RWPE1 (cell line): ENCODE measurements around the gene FREY1.
A peak's percentile ranks its signal among the peaks of the same experiment; 100 is the strongest.

Experiments
- CTCF ChIA-PET: fragments of 350-600 bp; sonication (Branson Sonifier 250); formaldehyde crosslinking; extraction: SDS; loops from one replicate; lab custom pipeline; 2021; lab: Yijun Ruan, JAX
- POLR2A ChIA-PET: fragments of 400-600 bp; formaldehyde crosslinking; extraction: SDS; loops from one replicate; lab custom pipeline; 2020; ENCODE audit warnings: antibody characterized with exemption; ENCODE audit not compliant: low non-redundant PET; lab: Yijun Ruan, JAX
- DNase-seq: peaks from one replicate; pipeline ENCODE4 v3.0.0; 2012; ENCODE audit warnings: low spot score
- H3K27ac ChIP-seq: fragments of 450-650 bp; 2 replicates; pipeline ENCODE4 v1.5.1; 2017
- TF ChIP-seq, protein P1 (sequence below): fragments of 450-650 bp; conservative IDR thresholded peaks from 2 replicates; pipeline ENCODE4 v1.5.1; 2017; ENCODE audit warnings: low read depth, mild to moderate bottlenecking

FREY1 gene

DNA sequence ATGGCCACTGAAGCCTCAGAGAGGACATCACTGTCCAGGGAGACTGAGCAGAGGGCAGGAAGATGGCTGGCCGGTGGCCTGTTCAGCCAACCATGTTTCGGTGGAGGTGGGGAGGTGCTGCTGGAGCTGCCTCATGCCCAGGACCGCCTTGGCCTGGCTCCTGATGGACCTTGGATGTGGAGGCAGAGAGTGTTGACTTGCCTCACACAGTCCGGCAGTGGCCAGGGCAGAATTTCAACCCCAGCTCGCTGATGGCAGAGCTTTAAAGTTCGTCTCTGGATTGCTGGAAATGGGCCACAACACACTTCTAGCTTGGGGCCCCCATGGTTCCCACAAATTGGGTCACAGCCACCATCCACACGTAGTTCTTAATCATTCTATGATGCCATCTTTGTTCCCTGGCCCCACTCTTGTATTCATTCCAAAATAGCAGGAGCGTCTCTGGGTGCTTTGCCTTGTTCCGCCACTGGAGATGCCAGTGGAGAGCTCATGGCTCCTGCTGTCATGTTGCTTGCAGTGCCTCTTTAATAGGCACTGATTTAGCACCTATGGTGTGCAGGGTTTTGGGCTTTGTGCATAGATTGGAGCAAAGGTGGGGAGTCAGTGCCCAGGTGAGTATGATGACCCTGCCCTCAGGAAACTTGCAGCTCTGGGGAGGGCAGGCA lies 16.1 kb downstream of the FREY1 start:
- TF ChIP-seq, protein P1, sequence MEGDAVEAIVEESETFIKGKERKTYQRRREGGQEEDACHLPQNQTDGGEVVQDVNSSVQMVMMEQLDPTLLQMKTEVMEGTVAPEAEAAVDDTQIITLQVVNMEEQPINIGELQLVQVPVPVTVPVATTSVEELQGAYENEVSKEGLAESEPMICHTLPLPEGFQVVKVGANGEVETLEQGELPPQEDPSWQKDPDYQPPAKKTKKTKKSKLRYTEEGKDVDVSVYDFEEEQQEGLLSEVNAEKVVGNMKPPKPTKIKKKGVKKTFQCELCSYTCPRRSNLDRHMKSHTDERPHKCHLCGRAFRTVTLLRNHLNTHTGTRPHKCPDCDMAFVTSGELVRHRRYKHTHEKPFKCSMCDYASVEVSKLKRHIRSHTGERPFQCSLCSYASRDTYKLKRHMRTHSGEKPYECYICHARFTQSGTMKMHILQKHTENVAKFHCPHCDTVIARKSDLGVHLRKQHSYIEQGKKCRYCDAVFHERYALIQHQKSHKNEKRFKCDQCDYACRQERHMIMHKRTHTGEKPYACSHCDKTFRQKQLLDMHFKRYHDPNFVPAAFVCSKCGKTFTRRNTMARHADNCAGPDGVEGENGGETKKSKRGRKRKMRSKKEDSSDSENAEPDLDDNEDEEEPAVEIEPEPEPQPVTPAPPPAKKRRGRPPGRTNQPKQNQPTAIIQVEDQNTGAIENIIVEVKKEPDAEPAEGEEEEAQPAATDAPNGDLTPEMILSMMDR, result no peak
- POLR2A ChIA-PET, result no interaction called here
- CTCF ChIA-PET, result interaction anchor here (0.6 kb wide), 1 partner anchor 79 kb away, joined by 6 read pairs; no protein-coding TSS in a partner anchor

DNA sequence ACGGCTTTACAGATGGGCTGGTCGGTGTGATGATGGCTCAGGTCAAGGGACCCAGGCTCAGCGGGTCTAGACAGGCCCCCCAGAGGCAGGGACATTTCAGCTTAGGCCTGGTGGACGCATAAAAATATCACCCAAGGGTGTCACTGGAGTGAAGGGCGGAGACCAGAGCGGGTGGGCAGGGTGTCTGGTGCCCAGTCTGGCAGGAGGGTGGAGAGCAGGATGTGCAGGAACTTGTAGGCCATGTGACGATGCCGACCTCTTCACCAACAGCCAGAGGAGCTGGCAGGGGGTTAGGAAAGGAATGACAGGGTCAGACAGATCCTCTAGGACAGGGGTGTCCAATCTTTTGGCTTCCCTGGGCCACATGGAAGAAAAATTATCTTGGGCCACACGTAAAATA lies 17.1 kb downstream of the FREY1 start:
- TF ChIP-seq, protein P1, result no peak
- H3K27ac ChIP-seq, result peak overlapping the region; percentile 37
- DNase-seq, result no peak
- ChIA-PET POLR2A (no interaction called here), CTCF (no interaction called here)

More for the DNA sequence above, 16.1 kb downstream of the FREY1 start:
- DNase-seq, result no peak
- no peak overlapping the region for H3K27ac ChIP-seq

DNA sequence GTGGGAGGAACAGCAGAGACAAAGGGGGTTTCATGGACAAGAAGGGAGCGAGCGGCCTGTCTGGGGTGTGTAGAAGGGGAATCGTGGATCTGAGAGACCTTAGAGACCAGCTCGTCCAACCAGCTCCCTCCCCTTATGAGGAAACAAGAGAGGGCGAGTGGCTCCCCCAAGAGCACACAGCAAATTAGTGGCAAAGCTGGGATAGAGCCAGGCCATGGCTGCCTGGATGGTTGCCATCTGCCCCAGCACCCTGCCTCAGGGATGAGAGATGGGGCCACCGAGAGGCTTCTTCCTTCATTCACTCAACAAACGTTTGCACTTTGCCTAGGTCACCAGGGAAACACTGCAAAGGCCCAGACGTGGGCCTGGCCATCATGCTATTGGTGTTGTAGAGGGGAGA lies 17.5 kb downstream of the FREY1 start:
- DNase-seq, result no peak
- TF ChIP-seq, protein P1, result no peak
- CTCF ChIA-PET, result no interaction called here
- H3K27ac ChIP-seq, result peak overlapping the region; percentile 37
- POLR2A ChIA-PET, result no interaction called here

DNA sequence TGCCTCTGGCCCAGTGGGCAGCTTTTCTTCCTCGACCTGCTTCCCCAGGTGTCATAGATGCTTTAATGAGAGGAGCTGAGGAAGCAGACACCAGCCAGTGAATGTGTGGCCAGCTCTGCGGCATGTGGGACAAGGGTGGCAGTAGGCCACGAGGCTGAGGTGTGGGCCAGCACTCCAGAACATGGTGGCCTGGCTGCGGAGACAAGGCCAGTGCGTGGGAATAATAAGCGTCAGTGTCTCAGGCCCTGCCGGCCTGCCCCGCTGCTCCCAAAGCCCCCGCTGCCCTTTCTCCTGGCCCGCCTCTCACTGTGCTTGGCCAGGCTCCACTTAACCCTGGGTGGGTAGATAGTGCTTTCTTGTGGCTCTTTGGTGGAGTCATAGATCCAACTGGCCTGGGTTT lies 19.5 kb downstream of the FREY1 start:
- ChIA-PET CTCF (interaction anchor here (0.6 kb wide), 1 partner anchor 428 kb away, joined by 3 read pairs; no protein-coding TSS in a partner anchor), POLR2A (no interaction called here)
- no peak overlapping the region for H3K27ac ChIP-seq
- DNase-seq, result no peak
- TF ChIP-seq, protein P1, result no peak

DNA sequence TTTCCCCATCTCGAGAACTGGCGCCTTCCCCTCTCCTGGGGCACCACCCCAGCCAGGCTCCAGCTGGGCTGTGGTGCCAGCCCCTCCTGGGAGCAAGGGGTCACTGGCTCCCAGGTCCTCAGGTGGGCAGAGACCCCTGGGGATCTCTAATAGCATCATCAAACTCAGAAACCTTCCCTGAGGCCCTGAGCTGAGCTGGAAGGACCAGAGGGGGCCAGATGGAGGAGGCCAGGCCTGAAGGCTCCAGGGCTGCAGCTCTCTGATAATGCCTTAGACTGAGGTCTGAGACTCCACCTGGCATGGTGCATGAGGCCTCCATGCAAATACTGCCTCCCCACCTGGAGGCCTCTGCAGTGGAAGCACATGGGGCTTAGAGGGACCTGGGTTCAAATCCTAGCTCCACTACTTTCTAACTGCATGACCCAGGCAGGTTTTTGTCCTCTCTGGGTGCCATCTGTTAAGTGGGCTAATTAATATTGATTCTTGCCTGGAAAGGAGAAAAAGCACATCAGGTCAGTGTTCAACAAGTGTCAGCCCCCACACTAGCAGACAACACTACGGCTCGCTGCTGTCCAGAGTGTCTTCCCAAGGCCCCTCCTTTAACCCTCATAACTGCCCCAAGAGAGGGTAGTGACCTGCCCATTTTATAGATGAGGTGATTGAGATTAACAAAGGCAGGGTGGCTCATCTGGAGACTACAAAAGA lies 20.1 kb downstream of the FREY1 start:
- TF ChIP-seq, protein P1, result no peak
- POLR2A ChIA-PET, result no interaction called here
- DNase-seq, result no peak
- no peak overlapping the region for H3K27ac ChIP-seq
- CTCF ChIA-PET, result interaction anchor here (0.6 kb wide), 2 partner anchors 44 to 429 kb away, joined by 3 to 4 read pairs; no protein-coding TSS in a partner anchor

DNA sequence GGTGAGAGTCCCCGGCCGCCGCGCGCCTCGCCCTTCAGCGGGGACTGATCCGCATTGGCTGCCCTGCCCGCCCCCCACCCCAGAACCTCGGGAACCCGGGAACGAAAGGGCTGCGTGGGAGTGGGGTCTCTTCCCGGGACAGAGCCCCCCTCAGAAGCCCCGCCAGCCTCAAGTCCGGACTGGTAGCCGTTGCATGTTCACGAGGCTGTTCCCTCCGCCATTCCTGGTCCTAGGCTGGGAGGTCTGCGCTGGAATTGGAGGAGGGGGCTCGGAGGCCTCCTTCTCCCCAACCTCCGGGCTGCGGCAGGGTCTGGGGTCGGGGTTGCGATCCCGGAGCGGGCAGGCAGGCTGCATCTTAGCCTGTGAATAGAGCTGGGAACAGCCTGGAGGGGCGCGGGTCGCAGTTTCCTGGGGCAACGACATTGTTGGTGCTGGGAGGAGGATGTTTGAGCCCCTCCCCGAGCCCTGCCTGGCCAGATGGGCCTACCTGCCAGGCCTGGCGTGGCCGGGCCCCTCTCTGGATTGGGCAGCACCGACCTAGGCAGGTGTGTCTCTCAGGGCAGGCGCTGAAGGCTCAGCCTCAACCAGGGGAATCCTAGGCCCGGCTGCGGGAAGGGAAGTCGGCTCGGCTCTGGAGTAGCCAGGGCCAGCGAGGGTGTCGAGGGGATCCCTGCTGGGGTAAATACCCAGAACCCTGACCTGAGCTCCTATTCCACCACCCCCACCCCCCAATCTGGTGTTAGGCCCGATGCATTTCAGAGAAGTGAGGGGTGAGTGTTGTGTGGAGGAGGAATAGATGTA lies 20.9 kb downstream of the FREY1 start:
- CTCF ChIA-PET, result interaction anchor here (0.6 kb wide), 1 partner anchor 43 kb away, joined by 4 read pairs; no protein-coding TSS in a partner anchor

More for the DNA sequence above, 20.9 kb downstream of the FREY1 start:
- no peak for DNase-seq
- H3K27ac ChIP-seq, result no peak overlapping the region
- TF ChIP-seq, protein P1, result no peak
- POLR2A ChIA-PET, result no interaction called here
